ENCODE results near the gene STAT4.

The STAT4 gene

DNA sequence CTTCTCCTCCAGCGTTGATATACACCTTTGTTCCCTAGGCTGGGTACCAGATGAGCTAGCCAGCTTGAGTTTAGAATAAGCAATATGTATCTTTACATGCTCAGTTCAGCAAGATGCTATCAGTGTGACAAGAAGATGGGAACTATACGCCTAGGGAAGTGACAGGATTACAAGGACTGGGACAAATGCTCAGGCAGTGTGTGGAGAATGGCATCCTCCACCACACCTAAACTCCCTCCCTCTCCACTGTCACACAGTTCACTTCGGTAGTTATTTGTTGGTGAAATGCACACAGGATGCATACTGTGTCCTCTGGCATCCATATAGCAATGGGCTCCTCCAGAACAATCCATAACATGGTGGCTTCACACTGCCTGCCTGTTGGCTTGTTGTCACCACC lies 144.5 kb downstream of the STAT4 start:
- Histone ChIP-seq H3K4me3 (ENCODE audit: low read depth, low read length) (no peak overlapping the region), H3K36me3 (replicated peaks) (peaks cover 76% of the 10 kb centered on the region), H3K27me3 (replicated peaks) (no peaks in the 10 kb centered on the region), H3K27ac (no peak overlapping the region)
- TF ChIP-seq CTCF (IDR thresholded peaks at IDR 0.05; ENCODE audit: low read depth, low read length, missing control alignments), result no peak
- in situ Hi-C loops (cut with HindIII; ENCODE audit: low pct_ligation_motif_present, low sequenced_read_pairs), result no loop called here
- DNase-seq, result no peak

GRCh38 chr2:191003405-191004309 lies 147.1 kb downstream of the STAT4 start:
- H3K27ac ChIP-seq, result no peak overlapping the region
- peaks cover 87% of the 10 kb centered on the region for H3K36me3 ChIP-seq (replicated peaks)
- in situ Hi-C loops (cut with HindIII; ENCODE audit: low pct_ligation_motif_present, low sequenced_read_pairs), result no loop called here
- H3K4me3 ChIP-seq (ENCODE audit: low read depth, low read length), result no peak overlapping the region
- DNase-seq, result no peak
- H3K27me3 ChIP-seq (replicated peaks), result no peaks in the 10 kb centered on the region
- TF ChIP-seq CTCF (IDR thresholded peaks at IDR 0.05; ENCODE audit: low read depth, low read length, missing control alignments), result no peak

DNA sequence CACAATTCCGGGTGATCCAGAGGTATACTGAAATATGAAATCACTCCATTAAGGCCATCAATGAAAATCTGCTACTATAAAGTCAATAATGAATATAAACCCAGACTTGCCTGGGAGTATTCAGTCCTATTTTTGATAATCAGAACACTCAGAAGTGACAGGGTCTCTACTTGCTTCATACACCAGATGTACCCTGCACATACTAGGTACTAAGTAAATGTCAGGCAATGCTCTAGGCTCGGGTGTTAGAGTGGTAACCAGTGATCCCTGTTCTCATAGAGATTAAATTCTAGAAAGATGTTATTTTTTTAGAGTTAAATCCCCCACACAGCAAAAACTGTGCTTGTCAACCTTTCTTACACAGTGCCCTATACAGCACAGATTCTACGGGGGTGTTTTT lies 149.2 kb downstream of the STAT4 start:
- no peak for TF ChIP-seq CTCF (IDR thresholded peaks at IDR 0.05; ENCODE audit: low read depth, low read length, missing control alignments)
- DNase-seq, result no peak
- in situ Hi-C loops (cut with HindIII; ENCODE audit: low pct_ligation_motif_present, low sequenced_read_pairs), result no loop called here
- no peaks in the 10 kb centered on the region for H3K27me3 ChIP-seq (replicated peaks)
- H3K27ac ChIP-seq, result no peak overlapping the region
- H3K36me3 ChIP-seq (replicated peaks), result peaks cover 85% of the 10 kb centered on the region
- no peak overlapping the region for H3K4me3 ChIP-seq (ENCODE audit: low read depth, low read length)

GRCh38 chr2:191001032-191001431 lies 149.8 kb downstream of the STAT4 start:
- no peak overlapping the region for H3K27ac ChIP-seq
- peaks cover 85% of the 10 kb centered on the region for H3K36me3 ChIP-seq (replicated peaks)
- DNase-seq, result no peak
- no peaks in the 10 kb centered on the region for H3K27me3 ChIP-seq (replicated peaks)
- no peak overlapping the region for H3K4me3 ChIP-seq (ENCODE audit: low read depth, low read length)
- in situ Hi-C loops (cut with HindIII; ENCODE audit: low pct_ligation_motif_present, low sequenced_read_pairs), result no loop called here
- TF ChIP-seq CTCF (IDR thresholded peaks at IDR 0.05; ENCODE audit: low read depth, low read length, missing control alignments), result no peak

DNA sequence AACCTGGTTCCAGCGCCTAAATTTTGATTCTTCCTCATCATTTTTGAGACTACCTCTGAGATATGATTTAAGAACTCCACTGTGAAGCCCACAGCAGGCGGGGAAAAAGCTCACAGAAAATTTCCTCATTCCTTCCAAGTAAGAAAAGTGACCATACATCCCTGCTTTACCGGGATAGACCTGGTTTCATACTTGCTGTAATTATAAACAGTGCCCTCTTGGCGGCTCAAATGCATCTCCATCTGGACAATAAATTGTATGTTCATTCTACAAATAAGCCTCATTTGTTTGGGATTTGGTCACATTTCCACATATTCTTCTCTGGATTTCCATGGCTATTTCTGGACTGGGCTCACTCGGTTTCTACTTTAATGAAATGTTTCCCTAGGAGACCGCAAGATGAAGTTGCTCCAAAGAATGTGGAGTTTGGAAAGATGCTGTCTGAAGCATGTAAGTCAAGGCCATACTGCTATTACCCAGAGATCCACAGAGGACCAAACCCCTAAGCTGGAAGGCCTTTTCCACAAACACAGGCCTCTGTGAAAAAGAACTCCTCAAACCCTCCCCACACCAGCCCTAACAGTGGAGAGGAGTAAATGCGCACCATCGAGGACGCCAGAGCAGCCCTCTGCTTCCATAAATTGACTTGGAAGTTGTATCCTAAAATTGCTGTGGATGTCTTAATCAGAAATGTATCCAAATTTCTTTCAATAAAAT lies 150.7 kb downstream of the STAT4 start:
- H3K27ac ChIP-seq, result no peak overlapping the region
- H3K4me3 ChIP-seq (ENCODE audit: low read depth, low read length), result no peak overlapping the region
- no peak for TF ChIP-seq CTCF (IDR thresholded peaks at IDR 0.05; ENCODE audit: low read depth, low read length, missing control alignments)
- H3K27me3 ChIP-seq (replicated peaks), result no peaks in the 10 kb centered on the region
- DNase-seq, result no peak
- peaks cover 85% of the 10 kb centered on the region for H3K36me3 ChIP-seq (replicated peaks)
- in situ Hi-C loops (cut with HindIII; ENCODE audit: low pct_ligation_motif_present, low sequenced_read_pairs), result no loop called here
